GM18511 (cell line): ENCODE measurements around the gene STRIT1.
"Not testable (repeated sequence)": the region's sequence is repeated elsewhere in the genome, so short reads cannot be mapped to it uniquely, and the experiment has no call there.

ENCODE experiments used
- ATAC-seq: cut with Tn5 transposase; IDR thresholded peaks from one replicate; pipeline ENCODE4 v1.9.1; 2021; ENCODE audit warnings: mild to moderate bottlenecking, moderate library complexity; ENCODE audit not compliant: unreplicated experiment

The STRIT1 gene

DNA sequence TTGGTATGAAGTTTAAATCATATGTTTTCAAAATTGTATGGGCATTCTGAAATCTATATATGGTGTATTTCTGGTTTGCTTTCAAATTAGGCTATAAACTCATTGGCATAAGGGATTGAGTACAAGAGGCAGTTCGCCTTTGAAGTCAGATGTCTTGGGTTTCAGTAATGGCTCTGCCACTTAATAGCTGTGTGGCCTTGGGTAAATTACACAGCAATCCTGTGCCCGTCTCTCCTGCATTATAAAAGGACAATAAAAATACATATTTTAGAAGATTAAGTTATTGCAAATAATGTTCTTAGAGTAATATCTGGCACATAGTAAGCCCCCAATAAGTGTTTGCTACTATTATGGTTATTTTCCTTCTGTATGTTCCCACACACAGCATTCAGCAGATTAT lies 20.4 kb upstream of the STRIT1 start:
- ATAC-seq: no peak

DNA sequence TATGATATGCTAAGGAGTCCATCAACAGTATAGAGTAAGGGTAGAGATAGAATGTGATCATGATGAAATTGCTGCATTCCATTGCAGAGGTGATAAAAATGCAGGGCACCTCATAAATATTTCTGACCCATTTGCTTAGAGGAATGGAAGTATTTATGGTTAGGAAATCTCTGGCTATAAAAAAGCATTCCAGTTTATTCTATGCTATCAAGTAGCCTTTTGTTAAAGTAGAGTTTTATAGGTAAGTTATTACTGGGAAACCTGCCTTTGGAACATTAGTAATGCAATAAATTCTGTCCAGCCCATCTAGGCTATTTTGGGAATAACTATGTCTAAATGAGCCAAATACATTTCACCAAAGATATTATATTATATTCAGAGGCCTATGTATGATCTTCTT lies 19.8 kb upstream of the STRIT1 start:
- ATAC-seq: no peak

DNA sequence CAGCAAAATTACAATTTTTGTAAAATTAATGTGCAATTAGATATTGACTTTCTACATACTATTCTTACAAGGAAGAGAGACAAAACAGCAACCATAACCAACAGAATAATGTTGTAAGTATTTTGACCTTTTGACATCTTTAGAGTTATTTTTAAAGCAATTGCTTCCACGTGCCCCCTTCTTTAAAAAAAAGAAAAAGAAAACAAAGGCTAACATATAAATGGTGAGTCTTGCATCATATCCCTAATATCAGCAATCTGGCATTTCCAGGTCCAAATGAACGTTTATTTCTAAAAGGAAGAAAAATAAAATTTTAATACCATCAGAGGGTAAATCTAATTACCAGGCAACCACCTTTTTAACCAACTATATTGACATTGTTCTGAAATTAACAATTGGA lies 19.3 kb upstream of the STRIT1 start:
- no peak for ATAC-seq

DNA sequence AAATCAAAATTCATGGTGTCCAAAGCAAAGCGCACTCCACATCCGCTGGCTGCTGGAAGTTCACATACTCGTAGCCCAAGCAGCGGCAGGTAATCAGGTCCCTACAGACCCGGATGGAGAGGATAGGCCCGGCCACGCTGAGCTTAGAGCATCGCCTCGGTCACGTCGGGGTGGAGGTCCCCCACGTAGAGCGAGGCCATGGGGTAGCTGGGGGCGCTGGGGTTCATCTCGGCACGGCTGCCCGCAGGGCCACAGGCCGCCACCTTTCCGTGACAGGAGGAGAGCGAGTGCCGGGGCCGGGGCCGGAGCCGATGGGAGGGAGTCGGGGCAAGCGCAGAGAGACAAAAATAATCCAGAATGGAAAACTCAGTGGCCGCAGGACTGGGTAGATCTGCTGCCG lies 16.1 kb upstream of the STRIT1 start:
- no peak for ATAC-seq

DNA sequence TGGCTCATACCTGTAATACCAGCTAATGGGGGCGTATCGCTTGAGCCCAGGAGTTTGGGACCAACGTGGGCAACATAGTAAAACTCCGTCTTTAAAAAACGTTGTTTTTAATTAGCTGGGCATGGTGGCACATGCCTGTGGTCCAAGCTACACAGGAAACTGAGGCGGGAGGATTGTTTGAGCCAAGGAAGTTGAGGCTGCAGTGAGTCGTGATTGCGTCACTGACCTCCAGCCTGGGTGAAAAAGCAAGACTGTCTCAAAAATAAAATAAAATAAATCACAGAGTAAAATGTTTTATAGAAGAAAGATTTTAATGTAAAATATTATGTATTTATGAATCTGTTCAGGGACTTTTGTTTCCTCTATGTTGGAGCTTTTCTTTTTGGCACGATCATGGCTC lies 15.3 kb upstream of the STRIT1 start:
- ATAC-seq: no peak

DNA sequence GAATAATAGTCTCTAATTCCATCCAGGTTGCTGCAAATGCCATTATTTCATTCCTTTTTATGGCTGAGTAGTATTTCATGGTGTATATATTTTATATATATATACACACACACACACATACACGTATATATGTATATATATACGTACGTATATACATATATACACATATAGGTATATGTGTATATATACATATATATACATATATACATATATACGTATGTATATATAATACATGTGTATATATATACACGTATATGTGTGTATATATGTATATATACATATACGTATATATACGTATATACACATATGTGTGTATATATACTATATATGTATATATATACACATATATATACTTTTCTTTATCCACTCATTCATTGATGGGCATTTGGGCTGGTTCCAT lies 13.7 kb upstream of the STRIT1 start:
- ATAC-seq: no peak

DNA sequence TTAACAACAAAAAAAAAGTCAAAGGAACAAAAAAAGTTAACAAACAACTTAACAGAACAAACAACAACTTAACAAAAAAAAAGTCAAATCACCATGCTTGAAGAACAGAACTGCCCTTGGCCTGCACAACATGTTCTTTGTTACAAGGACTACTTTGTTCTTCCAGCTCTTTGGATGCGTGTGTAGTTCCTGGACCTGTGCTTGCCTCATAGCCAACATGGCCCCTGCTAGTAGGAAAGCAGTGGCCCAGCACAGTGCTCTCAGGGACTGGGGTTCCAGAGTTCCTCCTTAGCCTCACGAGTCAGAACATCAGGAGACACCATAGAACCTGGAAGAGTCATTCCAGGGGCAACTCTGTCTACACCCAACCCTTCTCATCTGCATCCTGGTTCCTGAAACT lies 10.9 kb upstream of the STRIT1 start:
- ATAC-seq: no peak

- ATAC-seq: no peak
Observed at GRCh38 chr3:155303540-155304097, 10.1 kb upstream of the STRIT1 start.

DNA sequence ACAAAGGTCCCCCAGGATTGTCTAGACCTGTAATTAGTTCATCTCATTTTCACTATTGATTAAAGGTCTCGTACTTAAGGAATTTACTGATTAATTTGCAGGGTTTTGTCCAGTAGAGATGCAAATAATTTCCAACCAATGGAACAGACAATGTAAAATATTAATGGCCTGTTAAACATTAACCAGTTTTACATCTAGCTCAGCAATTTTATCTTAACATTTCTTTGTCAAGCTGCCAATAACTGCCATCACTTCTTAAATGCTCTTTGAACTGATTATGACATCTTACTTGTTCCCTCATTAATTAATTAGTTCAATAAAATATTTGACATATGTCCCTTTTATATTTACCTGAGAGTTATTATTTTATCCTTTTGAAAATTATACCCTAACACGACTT lies 9.4 kb upstream of the STRIT1 start:
- no peak for ATAC-seq

- no peak for ATAC-seq
Observed at GRCh38 chr3:155302481-155302880, 9.0 kb upstream of the STRIT1 start.

- no peak for ATAC-seq
Observed at GRCh38 chr3:155297100-155297499, 3.6 kb upstream of the STRIT1 start.

DNA sequence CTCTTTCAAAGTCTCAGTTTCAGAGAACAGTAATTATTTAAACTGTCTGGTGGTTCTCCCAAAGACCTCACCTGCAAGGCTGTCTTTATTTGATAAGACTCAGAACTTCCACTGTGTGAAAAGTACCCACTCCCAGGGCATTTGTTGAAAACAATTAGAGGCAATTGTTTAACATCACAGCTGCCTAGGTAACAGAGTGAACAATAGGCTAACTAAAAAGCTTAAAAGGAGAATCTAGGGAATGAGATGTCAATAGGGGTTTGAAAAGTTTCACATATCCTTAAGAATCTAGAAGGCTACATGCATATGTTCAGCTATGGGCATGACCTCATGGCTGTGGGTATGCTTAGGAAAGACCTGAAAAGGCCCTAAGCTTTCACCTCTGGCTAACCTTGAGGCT lies 2.9 kb upstream of the STRIT1 start:
- no peak for ATAC-seq

- ATAC-seq: no peak
Observed at GRCh38 chr3:155292693-155293092, 790 bp downstream of the STRIT1 start.

GRCh38 chr3:155292133-155292532 lies 1.4 kb downstream of the STRIT1 start:
- ATAC-seq: no peak

- ATAC-seq: no peak
Observed at GRCh38 chr3:155286736-155287135, 6.7 kb downstream of the STRIT1 start.

- ATAC-seq: no peak
Observed at GRCh38 chr3:155285936-155286335, 7.5 kb downstream of the STRIT1 start.

- no peak for ATAC-seq
Observed at GRCh38 chr3:155283092-155284056, 10.1 kb downstream of the STRIT1 start.

DNA sequence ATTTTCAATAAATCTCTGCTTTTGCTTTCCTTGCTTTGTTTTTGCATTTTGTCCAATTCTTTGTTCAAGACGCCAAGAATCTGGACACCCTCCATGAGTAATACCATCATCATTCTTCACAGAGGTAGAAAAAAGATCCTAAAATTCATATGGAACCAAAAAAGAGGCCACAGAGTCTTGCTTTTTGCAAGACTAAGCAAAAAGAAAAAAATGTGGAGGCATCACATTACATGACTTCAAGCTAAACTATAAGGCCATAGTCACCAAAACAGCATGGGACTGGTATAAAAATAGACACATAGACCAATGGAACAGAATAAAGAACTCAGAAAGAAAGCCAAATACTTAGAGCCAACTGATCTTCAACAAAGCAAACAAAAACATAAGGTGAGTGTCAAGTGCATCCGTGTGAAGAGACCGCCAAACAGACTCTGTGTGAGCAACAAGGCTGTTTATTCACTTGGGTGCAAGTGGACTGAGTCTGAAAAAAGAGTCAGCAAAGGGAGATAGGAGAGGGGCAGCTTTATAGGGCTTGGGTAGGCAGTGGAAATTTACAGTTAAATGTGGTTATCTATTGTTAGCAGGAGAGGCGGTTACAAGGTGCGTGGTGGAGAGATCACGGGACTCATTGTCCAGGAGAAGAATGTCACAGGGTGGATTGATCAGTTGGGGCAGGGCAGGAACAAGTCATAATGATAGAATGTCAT lies 10.9 kb downstream of the STRIT1 start:
- no peak for ATAC-seq

GRCh38 chr3:155281912-155282311 lies 11.6 kb downstream of the STRIT1 start:
- no peak for ATAC-seq

- ATAC-seq: not testable (repeated sequence)
Observed at GRCh38 chr3:155276089-155276488, 17.4 kb downstream of the STRIT1 start.

- ATAC-seq: not testable (repeated sequence)
Observed at GRCh38 chr3:155275159-155275754, 18.2 kb downstream of the STRIT1 start.
